HepG2 (cell line): ENCODE measurements around the gene NEURL4. TPM values are rescaled to one million over a fixed set of nuclear protein-coding genes. Genes with fewer than 3 reads are reported as not detected.

Source experiments
- DDIT3 ChIP-seq: sonication (generic); formaldehyde crosslinking; IDR thresholded peaks from 2 replicates; pipeline ENCODE4 v1.4.0; 2020; ENCODE audit warnings: mild to moderate bottlenecking, missing genetic modification reagents
- GABPB1 ChIP-seq: IDR thresholded peaks from 2 replicates; pipeline ENCODE4 v1.6.1; 2016; ENCODE audit warnings: mild to moderate bottlenecking, missing genetic modification reagents, moderate library complexity, missing compliant biosample characterization
- LCORL ChIP-seq, 2 experiments: fragments of 450-650 bp in 1 of 2; sonication (generic) in 1 of 2; formaldehyde crosslinking in 1 of 2; IDR thresholded peaks; 2 replicates each; pipeline versions ENCODE4 v1.5.0 to v1.6.1; 2017 to 2020; ENCODE audit warnings: antibody characterized with exemption in 1 of 2, missing genetic modification reagents in 1 of 2
- NKX3-1 ChIP-seq: sonication (generic); formaldehyde crosslinking; IDR thresholded peaks from 2 replicates; pipeline ENCODE4 v1.5.0; 2020; ENCODE audit warnings: missing genetic modification reagents
- NR2F1 ChIP-seq, 2 experiments: fragments of 450-650 bp in 1 of 2; formaldehyde crosslinking in 1 of 2; IDR thresholded peaks; 2 replicates each; pipeline versions ENCODE4 v1.5.0 to v1.6.1; 2016 to 2020; ENCODE audit warnings: mild to moderate bottlenecking in 1 of 2, missing compliant biosample characterization in 1 of 2, missing genetic modification reagents in 1 of 2, moderate library complexity in 1 of 2
- PHF8 ChIP-seq: sonication (generic); formaldehyde crosslinking; IDR thresholded peaks from 2 replicates; pipeline ENCODE4 v1.5.0; 2020; ENCODE audit warnings: missing genetic modification reagents
- POLR2AphosphoS2 ChIP-seq: IDR thresholded peaks from 2 replicates; pipeline ENCODE4 v1.6.1; 2011; ENCODE audit warnings: low read depth, low read length, improper control_type of control experiment
- REST ChIP-seq, 2 experiments: IDR thresholded peaks; 2 replicates each; pipeline ENCODE4 v1.6.1; 2011 to 2012; ENCODE audit warnings: low read length in 2 of 2, borderline replicate concordance in 1 of 2, low read depth in 1 of 2, mild to moderate bottlenecking in 1 of 2, moderate library complexity in 1 of 2
- RXRB ChIP-seq: IDR thresholded peaks from 2 replicates; pipeline ENCODE4 v1.6.1; 2016; ENCODE audit warnings: borderline replicate concordance, missing genetic modification reagents, missing compliant biosample characterization
- ZNF121 ChIP-seq: sonication (generic); formaldehyde crosslinking; IDR thresholded peaks from 2 replicates; pipeline ENCODE4 v1.5.0; 2020; ENCODE audit warnings: mild to moderate bottlenecking, missing genetic modification reagents
- polyA plus RNA-seq, 8 experiments: library from polyadenylated mRNA; depleted of rRNA in 3 of 8; stranded (reverse) in 7 of 8; unstranded in 1 of 8; fragments of >200 nt; fragmentation: Illumina TruSeq in 4 of 8; extraction: Trizol in 4 of 8; gene quantifications; 2 replicates each; pipeline versions ENCODE4 v1.2.1 to v1.2.3, GENCODE V29; 2011 to 2016; ENCODE audit warnings: low read depth in 4 of 8, missing spikeins in 1 of 8, mixed read lengths in 1 of 8; ENCODE audit not compliant: insufficient read depth in 1 of 8
- total RNA-seq, 5 experiments: library from RNA; depleted of rRNA; stranded (reverse); fragments of >200 nt; fragmentation: Illumina TruSeq; extraction: Trizol; gene quantifications; 2 replicates each; pipeline ENCODE4 v1.2.3, GENCODE V29; 2016; ENCODE audit warnings: low read depth in 1 of 5
- TF ChIP-seq, protein P1 (sequence below): sonication (generic); formaldehyde crosslinking; IDR thresholded peaks from 2 replicates; pipeline ENCODE4 v1.4.0; 2020; ENCODE audit warnings: missing genetic modification reagents, borderline replicate concordance
- TF ChIP-seq, protein P2 (sequence below): sonication (generic); formaldehyde crosslinking; IDR thresholded peaks from 2 replicates; pipeline ENCODE4 v1.4.0; 2020; ENCODE audit warnings: missing genetic modification reagents, borderline replicate concordance
- TF ChIP-seq, protein P3 (sequence below): sonication (generic); formaldehyde crosslinking; IDR thresholded peaks from 2 replicates; pipeline ENCODE4 v1.5.1; 2020; ENCODE audit warnings: missing genetic modification reagents, mild to moderate bottlenecking, borderline replicate concordance

NEURL4 gene
- total and polyA plus RNA-seq, 2 of the 13 experiments (the other 11 are each of a cell fraction or from before 2014, with no cell fraction given) = 14.8 to 15.7 TPM

DNA sequence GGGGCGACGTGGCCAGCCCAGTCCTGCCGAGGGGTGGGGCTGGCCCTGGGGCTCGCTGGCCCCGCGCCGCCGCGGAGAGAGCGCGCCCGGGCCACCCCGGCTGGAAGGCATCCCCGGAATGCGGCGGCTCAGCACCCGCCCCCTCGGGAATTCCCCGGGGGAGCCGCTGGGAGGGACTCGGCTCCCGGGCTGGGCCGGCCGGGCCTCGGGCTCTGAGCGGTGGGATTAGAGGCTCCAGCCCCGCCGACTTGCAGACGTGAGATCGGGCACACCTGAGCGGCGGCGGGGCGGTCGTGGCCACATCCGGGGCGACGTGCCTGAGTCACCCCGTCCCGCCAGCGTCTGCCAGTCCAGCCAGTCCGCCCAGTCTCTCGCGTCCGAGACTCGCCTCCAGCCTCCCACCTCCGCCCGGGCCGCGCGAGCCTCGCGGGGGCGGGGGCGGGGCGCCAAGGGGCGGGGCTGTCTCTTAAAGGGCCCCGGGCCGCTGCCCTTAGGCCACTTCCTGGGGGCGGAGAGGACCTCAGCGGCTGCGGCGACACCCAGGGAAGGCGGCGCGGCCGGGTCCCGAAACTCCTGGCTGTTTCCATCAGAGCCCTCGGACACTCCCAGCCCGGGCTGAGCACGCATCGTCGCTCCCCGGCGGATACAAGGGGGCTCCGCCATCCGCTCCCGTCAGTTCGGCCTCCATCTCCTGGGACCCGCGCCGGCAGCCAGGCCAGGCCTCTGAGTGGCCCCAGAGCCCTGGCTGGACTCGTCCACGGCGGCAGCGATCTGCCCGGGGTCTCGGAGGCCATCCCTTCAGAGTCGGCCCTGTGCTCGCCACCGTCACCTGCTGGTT is 22.7 kb upstream of the NEURL4 start, which contains the start of gene KCTD11 (continued):
- TF ChIP-seq GABPB1 (CRISPR knock-in tag) (peak; percentile 82; the same call in 1 of the 2 replicates), RXRB (peak; percentile 26; the same call in 1 of the 2 replicates), DDIT3 (CRISPR knock-in tag) (no peak), LCORL (IDR thresholded peaks at IDR 0.05) (no peak), LCORL (CRISPR knock-in tag; IDR thresholded peaks at IDR 0.05) (peak; percentile 58), REST (IDR thresholded peaks at IDR 0.05; ENCODE audit: borderline replicate concordance in 1 of 2, low read depth in 1 of 2, low read length in 2 of 2) (no peak; a peak in 1 of 4 replicates), PHF8 (CRISPR knock-in tag) (peak; percentile 68), NKX3-1 (CRISPR knock-in tag) (no peak), NR2F1 (CRISPR knock-in tag; IDR thresholded peaks at IDR 0.05) (no peak), ZNF121 (CRISPR knock-in tag) (no peak), POLR2AphosphoS2 (no peak)
- TF ChIP-seq, protein P1, sequence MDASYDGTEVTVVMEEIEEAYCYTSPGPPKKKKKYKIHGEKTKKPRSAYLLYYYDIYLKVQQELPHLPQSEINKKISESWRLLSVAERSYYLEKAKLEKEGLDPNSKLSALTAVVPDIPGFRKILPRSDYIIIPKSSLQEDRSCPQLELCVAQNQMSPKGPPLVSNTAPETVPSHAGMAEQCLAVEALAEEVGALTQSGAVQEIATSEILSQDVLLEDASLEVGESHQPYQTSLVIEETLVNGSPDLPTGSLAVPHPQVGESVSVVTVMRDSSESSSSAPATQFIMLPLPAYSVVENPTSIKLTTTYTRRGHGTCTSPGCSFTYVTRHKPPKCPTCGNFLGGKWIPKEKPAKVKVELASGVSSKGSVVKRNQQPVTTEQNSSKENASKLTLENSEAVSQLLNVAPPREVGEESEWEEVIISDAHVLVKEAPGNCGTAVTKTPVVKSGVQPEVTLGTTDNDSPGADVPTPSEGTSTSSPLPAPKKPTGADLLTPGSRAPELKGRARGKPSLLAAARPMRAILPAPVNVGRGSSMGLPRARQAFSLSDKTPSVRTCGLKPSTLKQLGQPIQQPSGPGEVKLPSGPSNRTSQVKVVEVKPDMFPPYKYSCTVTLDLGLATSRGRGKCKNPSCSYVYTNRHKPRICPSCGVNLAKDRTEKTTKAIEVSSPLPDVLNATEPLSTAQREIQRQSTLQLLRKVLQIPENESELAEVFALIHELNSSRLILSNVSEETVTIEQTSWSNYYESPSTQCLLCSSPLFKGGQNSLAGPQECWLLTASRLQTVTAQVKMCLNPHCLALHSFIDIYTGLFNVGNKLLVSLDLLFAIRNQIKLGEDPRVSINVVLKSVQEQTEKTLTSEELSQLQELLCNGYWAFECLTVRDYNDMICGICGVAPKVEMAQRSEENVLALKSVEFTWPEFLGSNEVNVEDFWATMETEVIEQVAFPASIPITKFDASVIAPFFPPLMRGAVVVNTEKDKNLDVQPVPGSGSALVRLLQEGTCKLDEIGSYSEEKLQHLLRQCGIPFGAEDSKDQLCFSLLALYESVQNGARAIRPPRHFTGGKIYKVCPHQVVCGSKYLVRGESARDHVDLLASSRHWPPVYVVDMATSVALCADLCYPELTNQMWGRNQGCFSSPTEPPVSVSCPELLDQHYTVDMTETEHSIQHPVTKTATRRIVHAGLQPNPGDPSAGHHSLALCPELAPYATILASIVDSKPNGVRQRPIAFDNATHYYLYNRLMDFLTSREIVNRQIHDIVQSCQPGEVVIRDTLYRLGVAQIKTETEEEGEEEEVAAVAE (CRISPR knock-in tag) = no peak
- TF ChIP-seq, protein P2, sequence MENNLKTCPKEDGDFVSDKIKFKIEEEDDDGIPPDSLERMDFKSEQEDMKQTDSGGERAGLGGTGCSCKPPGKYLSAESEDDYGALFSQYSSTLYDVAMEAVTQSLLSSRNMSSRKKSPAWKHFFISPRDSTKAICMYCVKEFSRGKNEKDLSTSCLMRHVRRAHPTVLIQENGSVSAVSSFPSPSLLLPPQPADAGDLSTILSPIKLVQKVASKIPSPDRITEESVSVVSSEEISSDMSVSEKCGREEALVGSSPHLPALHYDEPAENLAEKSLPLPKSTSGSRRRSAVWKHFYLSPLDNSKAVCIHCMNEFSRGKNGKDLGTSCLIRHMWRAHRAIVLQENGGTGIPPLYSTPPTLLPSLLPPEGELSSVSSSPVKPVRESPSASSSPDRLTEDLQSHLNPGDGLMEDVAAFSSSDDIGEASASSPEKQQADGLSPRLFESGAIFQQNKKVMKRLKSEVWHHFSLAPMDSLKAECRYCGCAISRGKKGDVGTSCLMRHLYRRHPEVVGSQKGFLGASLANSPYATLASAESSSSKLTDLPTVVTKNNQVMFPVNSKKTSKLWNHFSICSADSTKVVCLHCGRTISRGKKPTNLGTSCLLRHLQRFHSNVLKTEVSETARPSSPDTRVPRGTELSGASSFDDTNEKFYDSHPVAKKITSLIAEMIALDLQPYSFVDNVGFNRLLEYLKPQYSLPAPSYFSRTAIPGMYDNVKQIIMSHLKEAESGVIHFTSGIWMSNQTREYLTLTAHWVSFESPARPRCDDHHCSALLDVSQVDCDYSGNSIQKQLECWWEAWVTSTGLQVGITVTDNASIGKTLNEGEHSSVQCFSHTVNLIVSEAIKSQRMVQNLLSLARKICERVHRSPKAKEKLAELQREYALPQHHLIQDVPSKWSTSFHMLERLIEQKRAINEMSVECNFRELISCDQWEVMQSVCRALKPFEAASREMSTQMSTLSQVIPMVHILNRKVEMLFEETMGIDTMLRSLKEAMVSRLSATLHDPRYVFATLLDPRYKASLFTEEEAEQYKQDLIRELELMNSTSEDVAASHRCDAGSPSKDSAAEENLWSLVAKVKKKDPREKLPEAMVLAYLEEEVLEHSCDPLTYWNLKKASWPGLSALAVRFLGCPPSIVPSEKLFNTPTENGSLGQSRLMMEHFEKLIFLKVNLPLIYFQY (CRISPR knock-in tag) = peak; percentile 95
- TF ChIP-seq, protein P3, sequence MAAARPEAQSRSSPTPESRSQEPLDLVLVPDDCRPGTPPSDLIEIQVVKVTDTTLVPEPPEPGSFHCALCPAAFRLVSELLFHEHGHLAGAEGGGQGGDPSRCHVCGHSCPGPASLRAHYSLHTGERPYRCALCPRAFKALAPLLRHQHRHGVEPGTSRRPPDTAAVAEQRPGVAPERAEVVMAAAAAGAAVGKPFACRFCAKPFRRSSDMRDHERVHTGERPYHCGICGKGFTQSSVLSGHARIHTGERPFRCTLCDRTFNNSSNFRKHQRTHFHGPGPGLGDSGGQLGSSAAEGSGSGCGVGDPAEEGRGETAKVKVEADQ (CRISPR knock-in tag) = peak; percentile 62; the same call in 1 of the 2 replicates
